Fibroblast of upper back skin (primary cell): Measurements from ENCODE around the gene KIF25.

Source experiments
- DNase-seq: peaks from one replicate; pipeline ENCODE4 v3.0.0-alpha.2; 2013

Gene KIF25

GRCh38 chr6:168091381-168092264 lies 94.2 kb downstream of the KIF25 start:
- DNase-seq = no peak

GRCh38 chr6:168092541-168092940 lies 95.1 kb downstream of the KIF25 start:
- no peak for DNase-seq

DNA sequence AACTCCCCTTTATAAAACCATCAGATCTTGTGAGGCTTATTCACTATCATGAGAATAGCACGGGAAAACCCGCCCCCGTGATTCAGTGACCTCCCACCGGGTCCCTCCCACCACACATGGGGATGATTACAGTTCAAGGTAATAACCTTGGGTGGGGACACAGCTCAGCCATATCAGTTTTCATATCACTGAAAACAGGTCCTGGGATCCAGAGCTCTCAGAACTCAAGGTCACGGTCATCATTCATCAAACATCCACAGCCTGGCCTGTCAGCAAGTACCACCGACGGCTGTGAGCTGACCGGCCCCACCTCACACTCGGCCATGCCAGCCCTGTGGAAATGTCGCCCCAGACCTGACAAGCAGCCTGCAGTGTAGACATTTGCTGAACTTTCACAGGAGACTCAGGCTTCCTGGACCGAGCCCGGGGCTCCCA lies 95.6 kb downstream of the KIF25 start:
- no peak for DNase-seq

- DNase-seq = no peak
Measured at GRCh38 chr6:168093634-168094033, 96.2 kb downstream of the KIF25 start.
